ENCODE data around the gene EVPLL. TPM values are rescaled to one million over a fixed set of nuclear protein-coding genes. Genes with fewer than 3 reads are reported as not detected.
"Not testable (repeated sequence)": the region's sequence is repeated elsewhere in the genome, so short reads cannot be mapped to it uniquely, and the experiment has no call there.

The EVPLL gene
- total RNA-seq, 2 experiments from 2014 or later: not detected

DNA sequence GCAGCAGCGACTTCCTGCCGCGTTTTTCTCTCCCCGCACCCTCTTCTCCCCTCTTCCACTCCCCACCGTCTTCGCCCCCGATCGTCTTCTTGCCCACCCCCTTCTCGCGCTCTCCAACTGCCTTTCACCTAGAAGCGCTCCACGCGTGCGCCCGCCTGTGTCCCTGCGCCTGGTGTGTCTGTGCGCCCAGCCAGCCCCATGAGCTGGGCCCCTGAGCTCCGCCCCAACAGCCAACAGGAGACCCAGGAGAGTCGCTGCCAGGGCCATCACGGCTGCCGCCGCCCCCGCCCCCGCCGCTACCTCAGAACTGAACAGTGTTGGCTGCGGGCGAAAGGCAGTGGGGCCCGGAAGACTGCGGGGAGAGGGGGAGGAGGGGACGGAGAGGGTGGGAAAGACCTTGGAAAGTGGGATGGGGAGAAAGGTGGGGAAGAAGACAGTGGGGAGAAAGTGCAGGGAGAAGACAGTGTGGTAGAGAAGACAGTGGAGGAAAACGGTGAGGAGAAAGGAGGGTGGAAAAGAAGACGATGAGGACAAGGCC lies 34.5 kb downstream of the EVPLL start:
- POLR2A ChIA-PET, H3K27me3 Mint-ChIP-seq, H3K4me3 Mint-ChIP-seq, H3K27ac Mint-ChIP-seq, H3K9me3 Mint-ChIP-seq, H3K36me3 Mint-ChIP-seq: not testable (repeated sequence)
- ATAC-seq (ENCODE audit: low read depth) (peak; percentile 98), DNase-seq (peak; percentile 46)
- peaks cover 22% of the 10 kb centered on the region for H3K4me1 Mint-ChIP-seq

DNA sequence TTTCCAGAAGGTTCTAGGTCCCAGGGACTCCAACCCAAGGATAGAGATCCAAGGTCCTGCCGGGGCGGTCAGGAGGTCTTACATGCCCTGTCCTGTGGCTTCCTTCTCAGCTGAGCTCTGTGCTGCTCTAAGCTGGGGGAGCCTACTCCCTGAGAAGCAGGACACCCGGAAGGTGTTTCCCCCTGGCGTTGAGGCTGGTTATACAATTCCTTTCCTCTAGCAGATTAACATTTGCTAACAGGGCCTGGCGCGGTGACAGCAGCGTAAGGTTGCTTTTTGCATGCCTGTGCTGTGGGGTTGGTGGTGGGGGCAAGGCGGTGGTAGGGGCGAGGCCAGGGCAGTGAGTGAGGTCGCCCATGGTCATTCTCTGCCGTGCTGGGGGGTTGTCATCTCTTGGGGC lies 43.9 kb downstream of the EVPLL start:
- H3K27ac Mint-ChIP-seq; H3K4me3 Mint-ChIP-seq; H3K9me3 Mint-ChIP-seq; DNase-seq; H3K36me3 Mint-ChIP-seq; H3K27me3 Mint-ChIP-seq; H3K4me1 Mint-ChIP-seq; POLR2A ChIA-PET; ATAC-seq (ENCODE audit: low read depth): not testable (repeated sequence)

DNA sequence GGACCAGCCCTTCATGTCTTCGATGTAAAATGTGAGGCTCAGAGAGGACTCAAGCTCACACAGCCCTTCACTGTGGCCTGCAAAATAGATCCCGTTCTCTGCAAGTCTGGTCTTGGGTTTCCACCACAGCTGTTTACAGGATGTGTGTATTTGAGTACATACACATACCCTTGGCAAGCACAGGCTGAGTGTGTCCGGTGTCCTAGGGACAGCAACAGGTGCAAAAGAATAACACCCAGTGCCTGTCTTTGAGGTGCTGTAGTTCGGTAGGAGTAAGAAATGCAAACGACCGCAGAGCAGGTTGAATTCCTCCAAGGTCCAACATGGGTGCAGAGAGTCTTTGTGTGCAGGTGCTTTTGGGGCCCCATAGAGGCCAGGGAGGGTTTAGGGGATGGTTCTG lies 44.9 kb downstream of the EVPLL start:
- H3K9me3 Mint-ChIP-seq; ATAC-seq (ENCODE audit: low read depth); H3K36me3 Mint-ChIP-seq; POLR2A ChIA-PET; DNase-seq; H3K27me3 Mint-ChIP-seq; H3K4me3 Mint-ChIP-seq; H3K27ac Mint-ChIP-seq; H3K4me1 Mint-ChIP-seq: not testable (repeated sequence)

DNA sequence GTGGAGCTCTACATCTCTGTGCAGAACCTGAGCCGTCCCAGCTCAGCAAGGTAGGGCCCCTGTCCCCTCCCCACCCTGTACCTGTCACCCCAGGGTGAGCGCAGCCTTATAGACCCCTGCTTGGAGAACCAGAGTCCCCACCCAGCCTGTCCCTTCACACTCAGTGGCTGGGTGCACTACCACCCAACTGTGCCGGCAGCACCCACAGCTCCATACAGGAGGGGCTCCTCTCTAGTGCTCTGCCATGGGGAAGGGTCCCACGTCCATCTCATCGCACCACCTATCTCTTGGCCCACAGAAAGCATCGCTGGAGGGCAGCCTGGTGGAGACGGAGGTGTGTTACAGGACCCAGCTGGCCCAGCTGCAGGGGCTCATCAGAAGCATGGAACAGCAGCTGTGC lies 45.4 kb downstream of the EVPLL start:
- H3K27ac Mint-ChIP-seq; H3K9me3 Mint-ChIP-seq; H3K4me3 Mint-ChIP-seq; H3K4me1 Mint-ChIP-seq; ATAC-seq (ENCODE audit: low read depth); H3K27me3 Mint-ChIP-seq; H3K36me3 Mint-ChIP-seq; POLR2A ChIA-PET; DNase-seq: not testable (repeated sequence)

DNA sequence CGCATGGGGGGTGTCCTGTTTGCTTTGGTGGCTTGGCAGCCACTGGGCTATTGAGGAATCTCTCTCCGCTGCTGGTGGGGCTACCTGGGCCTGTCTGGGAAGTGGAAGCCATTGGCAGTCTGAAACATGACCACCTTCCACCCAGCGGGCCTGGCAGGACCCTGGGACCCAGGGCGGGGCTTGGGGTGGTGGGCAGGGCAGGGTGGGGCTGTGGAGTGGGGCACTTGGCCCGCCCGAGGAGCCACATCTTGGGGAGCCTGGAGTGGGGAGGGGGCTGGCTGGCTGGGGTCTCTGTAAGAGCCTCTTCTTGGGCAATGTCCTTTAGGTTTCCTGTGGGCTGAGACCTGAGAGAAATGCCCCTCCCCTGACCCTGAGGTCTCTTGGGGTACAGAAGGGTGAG lies 48.0 kb downstream of the EVPLL start:
- DNase-seq; H3K4me3 Mint-ChIP-seq; POLR2A ChIA-PET; H3K4me1 Mint-ChIP-seq; H3K9me3 Mint-ChIP-seq; ATAC-seq (ENCODE audit: low read depth); H3K36me3 Mint-ChIP-seq; H3K27me3 Mint-ChIP-seq; H3K27ac Mint-ChIP-seq: not testable (repeated sequence)

DNA sequence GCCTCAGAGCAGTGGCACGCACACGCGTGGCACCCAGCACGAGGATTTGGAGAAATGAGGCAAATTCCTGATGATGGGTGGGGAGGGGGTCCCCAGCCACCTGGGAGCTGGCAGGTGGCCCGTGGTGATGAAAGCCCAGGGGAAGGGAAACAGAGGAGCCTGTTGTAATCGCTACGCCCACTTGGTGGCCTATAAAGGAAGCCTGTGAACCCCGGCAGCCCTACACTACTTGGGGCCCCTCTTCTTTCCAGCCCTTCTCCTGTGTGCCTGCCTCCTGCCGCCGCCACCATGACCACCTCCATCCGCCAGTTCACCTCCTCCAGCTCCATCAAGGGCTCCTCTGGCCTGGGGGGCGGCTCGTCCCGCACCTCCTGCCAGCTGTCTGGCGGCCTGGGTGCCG lies 49.1 kb downstream of the EVPLL start:
- H3K4me3 Mint-ChIP-seq, POLR2A ChIA-PET, H3K9me3 Mint-ChIP-seq, DNase-seq, H3K4me1 Mint-ChIP-seq, H3K36me3 Mint-ChIP-seq, H3K27ac Mint-ChIP-seq, H3K27me3 Mint-ChIP-seq: not testable (repeated sequence)
- peak; percentile 47 for ATAC-seq (ENCODE audit: low read depth)

GRCh38 chr17:18432206-18432605 lies 54.6 kb downstream of the EVPLL start:
- H3K36me3 Mint-ChIP-seq; H3K4me1 Mint-ChIP-seq; H3K27ac Mint-ChIP-seq; DNase-seq; H3K4me3 Mint-ChIP-seq; ATAC-seq (ENCODE audit: low read depth); H3K27me3 Mint-ChIP-seq; POLR2A ChIA-PET; H3K9me3 Mint-ChIP-seq: not testable (repeated sequence)

Small RNA genes lying within 50 kb of the gene (microRNA-seq; reads per million reads assigned to microRNA genes)
- gene MIR6778: not detected

Other genes starting within 250 kb of the EVPLL start
- 100 to 1,000 TPM; 133 to 134 TPM for gene ALKBH5, start 193.9 kb upstream of the EVPLL start, total RNA-seq
- 10 to 100 TPM; 21.3 to 21.6 TPM for gene LLGL1, start 152.1 kb upstream of the EVPLL start, total RNA-seq
- gene FLII, start 119.0 kb upstream of the EVPLL start, total RNA-seq: 100 to 1,000 TPM; 334 to 354 TPM
- 10 to 100 TPM; 14.0 to 14.7 TPM for gene MIEF2, start 117.1 kb upstream of the EVPLL start, total RNA-seq
- 10 to 100 TPM; 61.5 to 61.7 TPM for gene TOP3A, start 62.8 kb upstream of the EVPLL start, total RNA-seq
- 10 to 100 TPM; 34.5 to 35.2 TPM for gene SMCR8, start 62.5 kb upstream of the EVPLL start, total RNA-seq
- 10 to 100 TPM; 45.4 to 48.1 TPM for gene SHMT1, start 14.2 kb upstream of the EVPLL start, total RNA-seq
- 1 to 10 TPM; 5.9 to 6.5 TPM for gene LGALS9C, start 99.0 kb downstream of the EVPLL start, total RNA-seq

Data from activated naive CD8-positive, alpha-beta T cell treated with anti-CD3 and anti-CD28 coated beads, Interleukin-2, amount 10 ng/mL, durations not matched to agents 7 days and 5 days (primary cell).